GM21825 (cell line): Measurements from ENCODE around the gene WFDC8.

Experiments
- ATAC-seq: cut with Tn5 transposase; IDR thresholded peaks from one replicate; pipeline ENCODE4 v1.9.1; 2021; ENCODE audit warnings: mild to moderate bottlenecking, moderate library complexity; ENCODE audit not compliant: unreplicated experiment

WFDC8 gene

GRCh38 chr20:45550765-45551164 lies 28.3 kb downstream of the WFDC8 start:
- no peak for ATAC-seq

GRCh38 chr20:45548410-45548809 lies 30.7 kb downstream of the WFDC8 start:
- ATAC-seq = no peak

GRCh38 chr20:45547206-45547770 lies 31.8 kb downstream of the WFDC8 start, which contains the start of gene EPPIN:
Gene EPPIN (minus strand): TSS chr20:45547401. CDS start chr20:45547357, 44 bp downstream.
- no peak for ATAC-seq

- no peak for ATAC-seq
These were observed 33.2 kb downstream of the WFDC8 start for GRCh38 chr20:45545754-45546453.

- no peak for ATAC-seq
These were observed 33.7 kb downstream of the WFDC8 start for GRCh38 chr20:45545351-45545750.

GRCh38 chr20:45539382-45539781 lies 39.7 kb downstream of the WFDC8 start, which contains the start of gene WFDC6:
Gene WFDC6 (minus strand): TSS chr20:45539482. CDS start chr20:45539407, 75 bp downstream.
- no peak for ATAC-seq

GRCh38 chr20:45538209-45538799 lies 40.8 kb downstream of the WFDC8 start:
- no peak for ATAC-seq

- ATAC-seq = no peak
These were observed 51.8 kb downstream of the WFDC8 start for GRCh38 chr20:45527294-45527693.

GRCh38 chr20:45523821-45524220 lies 55.3 kb downstream of the WFDC8 start:
- no peak for ATAC-seq

- ATAC-seq = no peak
These were observed 60.8 kb downstream of the WFDC8 start for GRCh38 chr20:45518282-45518681.

- no peak for ATAC-seq
These were observed 63.8 kb downstream of the WFDC8 start, which contains the start of gene SPINT3 for GRCh38 chr20:45515147-45515913. Gene SPINT3 (minus strand): TSS chr20:45515622. CDS start chr20:45515608, 14 bp downstream.

GRCh38 chr20:45510242-45510862 lies 68.7 kb downstream of the WFDC8 start:
- ATAC-seq = no peak

- no peak for ATAC-seq
These were observed 70.0 kb downstream of the WFDC8 start for GRCh38 chr20:45509091-45509490.

GRCh38 chr20:45508068-45508886 lies 70.8 kb downstream of the WFDC8 start:
- ATAC-seq = no peak

- ATAC-seq = no peak
These were observed 71.9 kb downstream of the WFDC8 start for GRCh38 chr20:45507011-45507820.

- no peak for ATAC-seq
These were observed 72.7 kb downstream of the WFDC8 start for GRCh38 chr20:45506398-45506797.

- ATAC-seq = no peak
These were observed 75.7 kb downstream of the WFDC8 start for GRCh38 chr20:45503403-45503802.

- ATAC-seq = no peak
These were observed 76.5 kb downstream of the WFDC8 start for GRCh38 chr20:45502561-45502960.
